Activated CD8-positive, alpha-beta memory T cell treated with anti-CD3 and anti-CD28 coated beads, Interleukin-2, amount 50 U/mL, for 4 hours (primary cell): ENCODE results near the gene SORCS2.

ENCODE experiments used
- DNase-seq: peaks from one replicate; pipeline ENCODE4 v3.0.0-alpha.2; 2020

Gene SORCS2

GRCh38 chr4:7648544-7649395, 456.4 kb downstream of the SORCS2 start:
- DNase-seq, result no peak

- DNase-seq, result no peak
These were observed 457.0 kb downstream of the SORCS2 start for GRCh38 chr4:7649411-7649740.

GRCh38 chr4:7649741-7650531, 457.6 kb downstream of the SORCS2 start:
- DNase-seq, result peak; percentile 43

- no peak for DNase-seq
These were observed 458.5 kb downstream of the SORCS2 start for GRCh38 chr4:7650606-7651385.

GRCh38 chr4:7651461-7651921, 459.2 kb downstream of the SORCS2 start:
- no peak for DNase-seq

- no peak for DNase-seq
These were observed 459.7 kb downstream of the SORCS2 start for GRCh38 chr4:7652006-7652405.

- no peak for DNase-seq
These were observed 460.1 kb downstream of the SORCS2 start for GRCh38 chr4:7652451-7652881.

GRCh38 chr4:7652906-7653305, 460.6 kb downstream of the SORCS2 start:
- DNase-seq, result no peak

GRCh38 chr4:7653510-7654369, 461.4 kb downstream of the SORCS2 start:
- DNase-seq, result no peak

- DNase-seq, result no peak
These were observed 462.5 kb downstream of the SORCS2 start for GRCh38 chr4:7654550-7655445.

GRCh38 chr4:7655511-7656243, 463.3 kb downstream of the SORCS2 start:
- DNase-seq, result no peak

- no peak for DNase-seq
These were observed 464.0 kb downstream of the SORCS2 start for GRCh38 chr4:7656244-7656800.

- no peak for DNase-seq
These were observed 465.4 kb downstream of the SORCS2 start for GRCh38 chr4:7657545-7658297.

GRCh38 chr4:7658341-7659204, 466.2 kb downstream of the SORCS2 start:
- no peak for DNase-seq

- DNase-seq, result no peak
These were observed 467.3 kb downstream of the SORCS2 start for GRCh38 chr4:7659429-7660175.

GRCh38 chr4:7660176-7661039, 468.1 kb downstream of the SORCS2 start:
- no peak for DNase-seq
